AG10803 (cell line): Measurements from ENCODE around the gene DDRGK1.

Experiments used
- DNase-seq: peaks from one replicate; pipeline ENCODE4 v3.0.0; 2010; ENCODE audit warnings: low read depth
- H3K4me3 ChIP-seq: 2 replicates; pipeline ENCODE4 v1.5.1; 2011; ENCODE audit warnings: mild to moderate bottlenecking, low read length, control low read depth
- CTCF ChIP-seq: conservative IDR thresholded peaks from 2 replicates; pipeline ENCODE4 v1.5.1; 2011; ENCODE audit warnings: mild to moderate bottlenecking, low read length, control low read depth, inconsistent platforms

Gene DDRGK1

GRCh38 chr20:3213226-3213625 lies 8.7 kb upstream of the DDRGK1 start:
- H3K4me3 ChIP-seq = no peak overlapping the region
- no peak for DNase-seq
- no peak for TF ChIP-seq CTCF

- no peak for DNase-seq
- peak overlapping the region; percentile 91 for H3K4me3 ChIP-seq
- TF ChIP-seq CTCF = no peak
Observed at GRCh38 chr20:3210346-3210745, 5.9 kb upstream of the DDRGK1 start.

- TF ChIP-seq CTCF = no peak
Observed at GRCh38 chr20:3209946-3210317, 5.5 kb upstream of the DDRGK1 start.

GRCh38 chr20:3209257-3209945 lies 4.9 kb upstream of the DDRGK1 start, which contains the start of gene ITPA:
ITPA (plus strand) TSS chr20:3209498; CDS start chr20:3209552, 54 bp downstream.
- no peak for TF ChIP-seq CTCF
- DNase-seq = peak; percentile 37
- peak within 1 kb of the TSS; percentile 91 for H3K4me3 ChIP-seq

More at GRCh38 chr20:3209946-3210317, 5.5 kb upstream of the DDRGK1 start:
- peak; percentile 24 for DNase-seq
- H3K4me3 ChIP-seq = peak overlapping the region; percentile 91

- DNase-seq = no peak
- no peak for TF ChIP-seq CTCF
- H3K4me3 ChIP-seq = peak overlapping the region; percentile 91
Observed at GRCh38 chr20:3208786-3209256, 4.3 kb upstream of the DDRGK1 start.

GRCh38 chr20:3203315-3204123 lies 963 bp downstream of the DDRGK1 start:
- no peak for TF ChIP-seq CTCF
- peak; percentile 51 for DNase-seq
- H3K4me3 ChIP-seq = peak overlapping the region; percentile 89
